HPDE6-E6E7 (cell line): ENCODE results near the gene NID2.

Experiments
- DNase-seq: peaks from one replicate; pipeline ENCODE4 v3.0.0; 2011; ENCODE audit warnings: missing footprints; ENCODE audit errors: extremely low spot score

NID2 gene

DNA sequence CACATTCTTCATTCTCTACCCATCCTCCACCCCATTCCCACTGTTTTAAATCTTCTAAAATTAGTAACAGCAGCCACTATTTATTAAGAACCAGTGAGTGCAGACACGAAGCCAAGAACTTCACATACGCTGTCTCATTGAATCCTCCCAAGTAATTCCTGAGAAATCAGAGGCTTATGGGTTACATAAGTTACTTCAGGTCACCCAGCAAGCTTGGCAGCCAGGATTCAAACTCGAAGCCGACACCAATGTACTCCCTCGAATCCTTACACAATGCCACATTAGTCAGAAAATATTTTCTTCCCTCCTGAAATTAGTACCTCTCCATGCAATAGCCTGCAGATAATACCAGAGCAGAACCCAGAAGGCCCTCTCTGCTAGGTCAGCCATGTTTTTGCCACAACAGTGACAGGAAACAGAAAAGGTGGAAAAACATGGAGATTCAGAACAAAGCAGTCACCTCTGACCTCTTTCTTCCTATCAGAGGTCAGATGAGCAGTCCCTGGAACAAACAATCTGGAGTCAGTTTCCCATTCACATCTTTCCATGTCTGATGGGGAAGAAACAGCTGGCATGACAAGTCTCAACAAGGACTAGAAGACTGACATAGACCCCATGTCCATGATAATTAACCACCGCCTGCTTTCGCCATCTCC lies 16.4 kb downstream of the NID2 start:
- no peak for DNase-seq

GRCh38 chr14:52051871-52052270 lies 17.0 kb downstream of the NID2 start:
- no peak for DNase-seq

GRCh38 chr14:52051251-52051650 lies 17.6 kb downstream of the NID2 start:
- DNase-seq, result no peak

DNA sequence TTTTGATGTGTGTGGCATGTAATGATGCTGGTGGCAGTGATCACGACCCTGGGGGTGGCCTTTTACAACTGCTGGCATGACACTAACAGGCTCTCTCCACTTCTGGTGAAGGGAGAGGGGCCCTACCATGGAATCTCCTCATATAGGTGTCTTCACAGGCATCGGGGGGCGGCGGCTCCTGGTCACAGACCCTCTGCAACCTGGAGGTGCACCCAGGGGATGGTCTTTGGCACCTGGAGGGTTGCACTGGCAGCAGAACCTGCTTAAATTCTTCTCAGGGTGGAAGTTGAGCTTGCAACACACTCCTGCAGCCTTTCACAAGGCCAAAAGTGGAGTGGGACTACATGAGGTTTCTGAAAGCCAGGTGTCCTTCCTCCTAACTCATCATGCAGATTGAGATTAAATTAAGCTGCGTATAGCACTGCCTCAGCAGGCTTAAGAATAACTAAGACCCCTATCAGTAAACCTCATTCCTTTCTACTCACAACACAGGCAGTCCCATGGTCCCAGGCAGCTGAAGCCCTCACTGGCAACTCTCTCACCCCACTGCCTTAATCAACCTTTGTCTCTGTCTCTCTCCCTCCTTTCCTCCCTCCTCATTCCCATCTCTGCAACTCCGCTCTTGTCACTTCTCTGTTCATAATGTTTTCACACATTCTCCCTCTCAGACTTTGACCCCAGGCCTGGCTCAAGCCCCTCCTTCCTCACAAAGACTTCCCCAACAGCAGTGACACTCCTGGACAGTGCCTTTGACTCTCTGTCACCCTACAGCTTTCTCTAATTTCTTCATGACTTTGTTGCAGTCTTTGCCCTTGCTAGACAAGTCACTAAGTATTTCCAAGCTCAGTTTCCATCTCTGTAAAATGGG lies 18.9 kb downstream of the NID2 start:
- no peak for DNase-seq

- no peak for DNase-seq
Observed at GRCh38 chr14:52049271-52049670, 19.6 kb downstream of the NID2 start.

- no peak for DNase-seq
Observed at GRCh38 chr14:52048641-52049204, 20.1 kb downstream of the NID2 start.

DNA sequence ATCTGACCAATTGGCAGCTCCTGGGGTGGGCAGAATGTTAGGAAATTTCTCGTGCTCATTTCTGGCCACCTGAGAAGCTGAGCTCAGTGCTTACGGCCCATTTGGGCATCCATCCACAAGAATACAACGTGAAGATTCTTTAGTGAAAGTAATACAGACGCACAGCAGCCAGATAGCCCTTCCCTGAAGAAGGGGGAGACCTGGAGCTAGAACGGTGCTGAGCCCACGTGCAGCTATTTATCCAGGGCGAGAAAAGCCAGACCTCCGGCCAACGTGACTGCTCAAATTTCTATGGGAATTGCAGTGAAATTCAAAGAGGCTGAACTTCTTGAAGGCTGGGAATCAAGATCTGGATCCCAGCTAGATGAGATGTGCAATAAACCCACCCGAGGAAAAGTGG lies 20.7 kb downstream of the NID2 start:
- no peak for DNase-seq

DNA sequence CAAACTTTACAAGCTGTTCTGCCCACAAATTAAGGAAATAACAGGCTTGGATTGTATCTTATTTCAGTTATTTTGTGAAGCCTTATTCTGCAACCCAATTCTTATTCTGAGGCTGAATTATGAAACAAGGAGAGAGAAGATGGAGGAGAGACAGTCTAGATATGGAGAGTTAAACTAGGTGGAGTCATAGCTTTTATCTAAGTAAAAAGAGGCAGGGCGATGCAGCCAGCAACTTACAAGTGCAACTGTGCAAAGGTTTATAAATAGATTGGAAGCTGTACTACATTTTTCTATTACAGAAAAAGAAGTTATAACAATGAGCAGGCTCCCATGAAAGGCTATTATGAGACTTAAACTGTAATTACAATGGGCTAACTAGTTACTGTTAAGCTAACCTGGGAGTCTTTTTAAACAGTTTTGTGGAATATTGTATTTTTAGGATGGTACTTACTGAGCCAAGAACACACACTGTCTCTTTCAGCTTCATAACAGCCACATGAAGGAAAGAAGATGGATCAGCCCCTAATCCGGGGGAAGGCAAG lies 22.4 kb downstream of the NID2 start:
- no peak for DNase-seq

- no peak for DNase-seq
Observed at GRCh38 chr14:52044791-52045522, 23.9 kb downstream of the NID2 start.

- DNase-seq, result peak; percentile 54
Observed at GRCh38 chr14:52043690-52044089, 25.2 kb downstream of the NID2 start.

DNA sequence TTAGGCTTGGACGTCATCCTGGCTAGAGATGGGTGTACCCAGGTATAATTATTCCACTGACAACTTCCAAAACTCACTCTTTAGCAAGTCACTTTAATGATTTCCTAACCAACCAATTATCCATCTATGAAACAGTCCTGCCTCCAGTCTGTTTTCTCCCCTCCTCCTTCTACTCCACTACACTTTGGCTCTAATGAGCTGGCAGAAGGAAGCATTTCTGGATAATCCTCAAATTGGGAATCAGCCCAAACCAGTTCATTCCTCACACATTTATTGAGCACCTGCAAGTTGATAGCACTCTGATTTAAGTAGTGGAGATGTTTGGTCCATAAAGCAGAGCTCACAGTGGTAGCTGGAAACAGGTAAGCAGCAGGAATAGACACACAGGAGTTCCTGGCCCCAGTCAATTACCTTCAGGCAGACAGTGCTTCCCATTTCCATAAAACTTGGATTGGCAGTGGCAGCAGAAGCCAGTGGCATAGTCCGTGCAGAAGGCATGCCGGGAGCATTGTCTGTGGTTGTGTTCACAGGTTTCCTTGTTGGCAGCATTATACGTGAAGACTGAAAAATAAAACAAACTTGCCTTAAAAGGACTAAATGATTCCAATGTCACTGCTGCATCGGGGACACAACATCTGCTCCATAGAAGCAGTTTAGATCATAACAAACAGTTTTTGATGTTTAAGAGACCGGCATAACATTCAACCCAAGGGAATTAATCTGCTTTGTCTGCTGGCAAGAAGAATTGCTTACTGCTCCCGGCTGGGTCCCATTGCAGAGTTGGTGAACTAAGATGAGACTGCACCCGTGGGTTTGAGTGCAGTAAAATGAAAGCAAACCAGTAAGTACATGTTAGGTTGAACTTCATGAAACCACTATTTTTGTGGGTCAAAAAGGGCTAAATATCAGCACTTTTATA lies 26.2 kb downstream of the NID2 start:
- no peak for DNase-seq

DNA sequence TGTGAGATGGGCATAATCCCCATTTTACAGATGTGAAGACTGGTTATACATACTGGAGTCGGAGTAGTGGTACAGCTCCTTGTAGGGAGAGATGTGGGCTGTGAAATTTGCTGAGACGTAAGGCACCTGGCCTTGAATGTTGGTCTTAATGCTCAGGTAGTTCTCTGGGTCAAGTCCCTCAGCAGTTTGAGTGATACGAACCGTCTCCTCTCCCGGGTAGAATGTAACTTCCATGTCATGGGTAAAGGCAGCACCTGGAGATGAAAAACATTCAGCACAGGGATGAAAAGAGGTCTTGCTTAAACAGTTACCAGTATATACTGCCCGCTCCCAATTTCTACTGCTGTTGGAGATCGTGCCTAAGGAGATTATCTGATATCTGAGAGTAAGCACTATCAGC lies 28.3 kb downstream of the NID2 start:
- no peak for DNase-seq

DNA sequence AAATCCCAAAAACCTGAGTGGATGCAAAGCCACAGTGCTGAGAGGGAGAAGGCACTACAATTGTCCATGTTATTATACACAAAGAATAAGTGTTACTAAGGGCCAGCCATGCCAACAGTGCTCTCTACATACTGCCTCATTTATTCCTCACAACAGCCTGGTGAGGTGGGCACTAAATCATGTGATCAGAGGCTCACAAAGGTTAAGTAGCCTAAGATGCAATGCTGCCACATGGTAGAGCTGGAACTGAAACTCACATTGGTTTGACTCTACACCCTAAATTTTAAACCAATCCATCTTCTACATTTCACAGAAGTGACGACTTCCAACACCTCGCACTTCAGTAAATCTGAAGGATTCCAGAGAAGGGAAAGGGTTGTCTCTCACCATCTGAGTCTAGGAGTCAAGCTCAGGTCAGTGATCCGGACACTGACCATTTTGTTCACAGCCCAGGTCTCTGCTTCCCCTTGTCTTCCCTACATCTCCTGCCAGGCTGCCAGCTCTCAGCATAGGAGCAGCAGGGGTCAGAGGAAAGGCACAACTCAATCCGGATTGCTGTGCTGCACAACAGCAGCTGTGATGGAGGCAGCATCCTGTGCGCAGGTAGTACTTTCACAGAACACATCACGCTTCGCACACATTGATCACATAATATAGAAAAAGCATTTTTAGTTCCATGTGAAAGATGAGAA lies 29.6 kb downstream of the NID2 start:
- DNase-seq, result no peak

- no peak for DNase-seq
Observed at GRCh38 chr14:52033101-52033642, 35.7 kb downstream of the NID2 start.

- no peak for DNase-seq
Observed at GRCh38 chr14:52032204-52032801, 36.6 kb downstream of the NID2 start.

DNA sequence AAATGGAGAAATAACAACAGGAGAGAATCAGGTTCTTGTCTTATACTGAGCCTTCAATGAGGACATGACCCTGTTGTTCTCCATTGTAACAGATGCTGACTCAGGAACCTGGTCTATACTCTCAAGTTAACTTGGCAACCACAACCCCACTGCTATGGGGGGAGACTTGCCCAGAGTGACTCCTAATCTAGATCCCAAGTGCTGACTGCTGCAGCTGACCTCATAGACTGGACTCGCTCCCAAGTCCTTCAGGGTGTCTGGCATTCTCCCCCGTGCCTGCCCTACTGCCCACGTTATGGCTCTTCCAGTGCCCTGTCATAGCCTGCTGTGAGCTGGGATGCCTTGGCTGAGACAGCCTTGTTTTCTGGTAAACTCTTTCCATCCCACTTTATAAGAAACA lies 37.1 kb downstream of the NID2 start:
- no peak for DNase-seq

- no peak for DNase-seq
Observed at GRCh38 chr14:52029881-52030280, 39.0 kb downstream of the NID2 start.

DNA sequence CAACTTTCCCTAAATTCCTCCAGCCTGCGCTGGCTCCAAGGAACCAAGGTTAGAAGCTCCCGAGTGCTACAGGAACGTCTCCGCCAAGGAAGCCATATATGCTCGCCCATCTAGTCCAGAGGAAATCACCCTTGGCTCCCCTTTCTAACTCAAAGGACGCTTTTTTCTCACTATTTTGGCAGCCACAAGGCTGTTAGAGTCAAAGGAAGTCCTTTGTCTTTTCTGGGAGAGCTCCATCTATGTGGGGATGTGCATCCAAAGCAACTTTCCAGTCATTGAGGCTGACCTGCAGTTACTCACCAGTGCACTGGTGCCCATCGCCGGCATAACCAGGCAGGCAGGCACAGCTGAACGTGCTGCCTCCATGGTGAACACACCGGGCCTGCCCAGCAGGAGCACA lies 42.0 kb downstream of the NID2 start:
- no peak for DNase-seq

- DNase-seq, result no peak
Observed at GRCh38 chr14:52026017-52026660, 42.7 kb downstream of the NID2 start.
